Measurements from ENCODE around the gene CAPN3. TPM values are rescaled to one million over a fixed set of nuclear protein-coding genes. Genes with fewer than 3 reads are reported as not detected.

The CAPN3 gene
- total RNA-seq, 5 donors from 2014 or later (not counting 1 experiment from before 2014, with no cell fraction given): 13.4 to 19.8 (median 15.8) TPM

DNA sequence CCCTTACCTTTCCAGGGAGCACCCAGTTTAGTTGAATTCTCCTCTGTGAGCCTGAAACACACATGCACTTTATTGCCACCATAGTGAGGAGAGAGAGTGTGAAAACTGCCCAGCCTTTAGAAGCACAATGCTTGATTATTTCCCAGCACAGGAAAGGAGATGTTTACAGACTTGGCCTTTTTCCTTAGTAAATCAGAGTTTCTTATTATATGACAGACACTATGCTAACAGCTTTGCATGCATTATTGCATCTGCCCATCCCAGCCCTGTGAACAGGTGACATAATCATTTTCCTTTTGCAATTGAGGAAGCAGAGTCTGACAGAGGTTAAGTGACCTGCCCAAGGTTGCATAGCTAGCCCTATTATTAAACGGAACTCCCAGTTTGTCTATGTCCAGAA, 36.5 kb downstream of the CAPN3 start:
- Histone ChIP-seq H3K36me3 (ENCODE audit: control insufficient read depth in 2 of 2, extremely low read depth in 1 of 2, insufficient read depth in 1 of 2, low read length in 1 of 2) (peaks cover 0 to 5% of the 10 kb centered on the region in 2 donors), H3K9me3 (no peaks in the 10 kb centered on the region), H3K4me1 (ENCODE audit: control insufficient read depth in 1 of 2, extremely low read depth in 1 of 2, insufficient read depth in 2 of 2, low read length in 2 of 2) (no peaks in the 10 kb centered on the region), H3K27ac (ENCODE audit: low read length) (no peak overlapping the region), H3K27me3 (replicated peaks in 1 of 2; ENCODE audit: control insufficient read depth in 2 of 2, extremely low read depth in 1 of 2, insufficient read depth in 2 of 2, low read length in 1 of 2) (no peaks in the 10 kb centered on the region), H3K4me3 (ENCODE audit: control insufficient read depth in 1 of 2, extremely low read depth in 1 of 2, low read length in 1 of 2) (no peak overlapping the region)
- DNase-seq: no peak
- no peaks in the 10 kb centered on the region for H3K9me3 Mint-ChIP-seq
- H3K36me3 Mint-ChIP-seq: peaks cover 19% of the 10 kb centered on the region
- CTCF ChIA-PET: no interaction called here
- whole genome bisulfite sequencing (ENCODE audit: insufficient coverage): no CpG with 5 or more reads among the region's 1 CpG
- no peaks in the 10 kb centered on the region for H3K27me3 Mint-ChIP-seq
- POLR2A ChIA-PET: no interaction called here
- no peak overlapping the region for H3K27ac Mint-ChIP-seq
- H3K4me1 Mint-ChIP-seq: no peaks in the 10 kb centered on the region
- no peak for ATAC-seq (replicated peaks in 1 of 4)
- no peak overlapping the region for H3K4me3 Mint-ChIP-seq

DNA sequence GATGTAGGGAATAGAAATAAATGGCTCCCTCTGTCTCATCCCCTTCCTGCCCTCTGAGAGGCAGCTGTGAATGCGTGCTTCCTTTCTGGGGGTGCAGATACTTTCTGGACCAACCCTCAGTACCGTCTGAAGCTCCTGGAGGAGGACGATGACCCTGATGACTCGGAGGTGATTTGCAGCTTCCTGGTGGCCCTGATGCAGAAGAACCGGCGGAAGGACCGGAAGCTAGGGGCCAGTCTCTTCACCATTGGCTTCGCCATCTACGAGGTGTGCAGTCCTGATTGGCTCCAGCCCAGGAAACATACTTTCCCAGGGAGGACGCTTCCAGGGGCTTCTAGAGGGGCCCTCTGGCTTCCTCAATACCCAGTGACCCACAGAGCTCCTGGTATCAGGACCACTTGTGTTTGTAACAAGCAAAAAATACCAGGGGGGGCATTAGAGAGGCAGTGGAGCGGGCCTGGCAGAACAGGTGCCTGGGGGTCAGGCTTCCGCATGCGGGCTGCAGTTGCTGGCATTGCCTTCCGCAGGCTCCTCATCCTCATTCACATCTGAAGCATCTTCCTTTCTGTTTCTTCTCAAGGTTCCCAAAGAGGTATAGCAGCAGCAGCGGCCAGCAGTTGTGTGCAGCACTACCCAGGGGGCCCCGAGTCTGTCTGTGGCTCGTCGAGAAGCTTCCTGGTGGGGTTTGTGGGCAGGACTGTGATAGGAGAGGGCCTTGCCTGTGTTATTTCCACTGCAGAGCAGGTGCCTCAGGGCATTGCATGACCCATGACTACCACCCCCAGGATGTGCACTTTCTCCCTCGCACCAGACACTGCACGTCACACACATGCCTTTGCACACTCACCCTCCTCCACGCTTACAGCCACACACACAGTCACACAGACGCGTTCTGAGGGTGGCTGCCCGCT, 42.5 kb downstream of the CAPN3 start:
- peaks cover 30% of the 10 kb centered on the region for H3K36me3 Mint-ChIP-seq
- ATAC-seq (replicated peaks in 1 of 4): peak in 2 of 4 experiments; percentile 14 to 64
- WGBS (ENCODE audit: insufficient coverage): 57% methylated on average over 12 of the region's 24 CpGs
- peak overlapping the region; percentile 47 for H3K27ac ChIP-seq (ENCODE audit: low read length)
- CTCF ChIA-PET: no interaction called here
- H3K4me3 ChIP-seq (ENCODE audit: control insufficient read depth in 1 of 2, extremely low read depth in 1 of 2, low read length in 1 of 2): peak overlapping the region in 1 of 2 donors; percentile 62
- DNase-seq: peak in 2 of 35 experiments; percentile 9 to 27
- peaks cover 0 to 14% of the 10 kb centered on the region in 2 experiments for H3K4me1 ChIP-seq (ENCODE audit: control insufficient read depth in 1 of 2, extremely low read depth in 1 of 2, insufficient read depth in 2 of 2, low read length in 2 of 2)
- H3K27me3 Mint-ChIP-seq: no peaks in the 10 kb centered on the region
- POLR2A ChIA-PET: interaction anchor here in 1 of 2 donors (0.6 kb wide), 1 partner anchor 123 kb away, joined by 5 read pairs; no protein-coding TSS in a partner anchor
- H3K4me3 Mint-ChIP-seq: peak overlapping the region in 2 of 3 donors; percentile 34 to 39
- no peaks in the 10 kb centered on the region for H3K9me3 ChIP-seq
- peaks cover 0 to 7% of the 10 kb centered on the region in 2 donors for H3K36me3 ChIP-seq (ENCODE audit: control insufficient read depth in 2 of 2, extremely low read depth in 1 of 2, insufficient read depth in 1 of 2, low read length in 1 of 2)
- peaks cover 0 to 10% (median 3%) of the 10 kb centered on the region in 3 donors for H3K4me1 Mint-ChIP-seq
- no peak overlapping the region for H3K27ac Mint-ChIP-seq
- no peaks in the 10 kb centered on the region for H3K27me3 ChIP-seq (replicated peaks in 1 of 2; ENCODE audit: control insufficient read depth in 2 of 2, extremely low read depth in 1 of 2, insufficient read depth in 2 of 2, low read length in 1 of 2)
- no peaks in the 10 kb centered on the region for H3K9me3 Mint-ChIP-seq

DNA sequence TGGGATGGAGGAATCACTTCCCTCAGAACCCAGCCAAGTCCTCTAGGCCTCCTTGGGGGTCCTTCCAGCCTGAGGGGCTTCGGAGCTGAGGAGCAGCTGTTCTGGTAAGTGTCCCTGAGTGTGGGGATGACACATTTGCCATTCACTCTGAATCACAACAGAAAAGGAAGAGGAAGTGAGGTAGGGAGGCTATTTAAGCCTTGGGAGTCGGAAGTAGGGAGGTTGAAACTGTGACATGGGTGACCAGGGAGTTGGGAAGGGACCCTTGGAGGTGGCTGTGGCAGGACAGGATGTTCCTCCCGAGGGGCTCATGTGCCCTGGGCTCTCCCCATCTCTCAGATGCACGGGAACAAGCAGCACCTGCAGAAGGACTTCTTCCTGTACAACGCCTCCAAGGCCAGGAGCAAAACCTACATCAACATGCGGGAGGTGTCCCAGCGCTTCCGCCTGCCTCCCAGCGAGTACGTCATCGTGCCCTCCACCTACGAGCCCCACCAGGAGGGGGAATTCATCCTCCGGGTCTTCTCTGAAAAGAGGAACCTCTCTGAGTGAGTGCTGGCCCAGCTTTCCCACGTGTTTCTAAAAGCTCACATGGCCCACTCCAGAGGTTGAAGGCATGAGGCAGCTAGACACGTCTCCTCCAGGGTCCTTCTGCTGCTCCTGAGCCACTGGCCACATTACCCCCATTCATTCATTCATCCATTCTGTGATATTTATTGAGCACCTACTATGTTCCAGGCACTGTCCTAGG, 43.3 kb downstream of the CAPN3 start:
- Mint-ChIP-seq H3K27me3 (no peaks in the 10 kb centered on the region), H3K27ac (peak overlapping the region in 1 of 2 donors; percentile 1), H3K36me3 (peaks cover 30% of the 10 kb centered on the region), H3K9me3 (no peaks in the 10 kb centered on the region), H3K4me1 (peaks cover 0 to 10% (median 3%) of the 10 kb centered on the region in 3 donors), H3K4me3 (no peak overlapping the region)
- no peak overlapping the region for H3K4me3 ChIP-seq (ENCODE audit: control insufficient read depth in 1 of 2, extremely low read depth in 1 of 2, low read length in 1 of 2)
- ChIA-PET POLR2A (no interaction called here), CTCF (no interaction called here)
- H3K27me3 ChIP-seq (replicated peaks in 1 of 2; ENCODE audit: control insufficient read depth in 2 of 2, extremely low read depth in 1 of 2, insufficient read depth in 2 of 2, low read length in 1 of 2): no peaks in the 10 kb centered on the region
- DNase-seq (no peak), ATAC-seq (replicated peaks in 1 of 4) (no peak)
- no peaks in the 10 kb centered on the region for H3K9me3 ChIP-seq
- peaks cover 0 to 7% of the 10 kb centered on the region in 2 donors for H3K36me3 ChIP-seq (ENCODE audit: control insufficient read depth in 2 of 2, extremely low read depth in 1 of 2, insufficient read depth in 1 of 2, low read length in 1 of 2)
- peaks cover 0 to 14% of the 10 kb centered on the region in 2 experiments for H3K4me1 ChIP-seq (ENCODE audit: control insufficient read depth in 1 of 2, extremely low read depth in 1 of 2, insufficient read depth in 2 of 2, low read length in 2 of 2)
- 94% methylated on average over 11 of the region's 15 CpGs for WGBS (ENCODE audit: insufficient coverage)
- H3K27ac ChIP-seq (ENCODE audit: low read length): peak overlapping the region; percentile 47

DNA sequence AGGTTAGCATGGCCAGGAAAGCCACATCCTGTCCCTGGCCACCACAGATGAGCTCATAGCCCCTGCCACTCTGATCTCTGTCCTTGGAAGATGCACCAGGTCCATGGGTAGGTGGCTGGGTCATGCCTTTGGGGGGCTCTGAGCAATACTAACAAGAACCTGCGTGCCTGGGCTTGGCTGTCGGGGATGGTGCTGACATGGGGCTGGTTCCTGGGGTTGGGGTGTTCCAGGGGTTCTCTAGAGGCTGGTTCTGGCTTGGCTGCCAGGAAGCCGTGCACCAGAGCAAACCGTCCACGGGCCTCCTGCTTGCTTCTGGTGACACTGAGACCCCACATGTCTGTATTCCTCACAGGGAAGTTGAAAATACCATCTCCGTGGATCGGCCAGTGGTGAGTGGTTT, 44.1 kb downstream of the CAPN3 start:
- ATAC-seq (replicated peaks in 1 of 4): no peak
- Mint-ChIP-seq H3K9me3 (no peaks in the 10 kb centered on the region), H3K36me3 (peaks cover 30% of the 10 kb centered on the region), H3K27ac (no peak overlapping the region), H3K4me3 (no peak overlapping the region), H3K4me1 (peaks cover 0 to 10% (median 3%) of the 10 kb centered on the region in 3 donors), H3K27me3 (no peaks in the 10 kb centered on the region)
- ChIA-PET POLR2A (no interaction called here), CTCF (no interaction called here)
- Histone ChIP-seq H3K27ac (ENCODE audit: low read length) (no peak overlapping the region), H3K27me3 (replicated peaks in 1 of 2; ENCODE audit: control insufficient read depth in 2 of 2, extremely low read depth in 1 of 2, insufficient read depth in 2 of 2, low read length in 1 of 2) (no peaks in the 10 kb centered on the region), H3K4me1 (ENCODE audit: control insufficient read depth in 1 of 2, extremely low read depth in 1 of 2, insufficient read depth in 2 of 2, low read length in 2 of 2) (peaks cover 0 to 14% of the 10 kb centered on the region in 2 experiments), H3K36me3 (ENCODE audit: control insufficient read depth in 2 of 2, extremely low read depth in 1 of 2, insufficient read depth in 1 of 2, low read length in 1 of 2) (peaks cover 0 to 7% of the 10 kb centered on the region in 2 donors), H3K9me3 (no peaks in the 10 kb centered on the region), H3K4me3 (ENCODE audit: control insufficient read depth in 1 of 2, extremely low read depth in 1 of 2, low read length in 1 of 2) (no peak overlapping the region)
- 94% methylated on average over 4 of the region's 7 CpGs for WGBS (ENCODE audit: insufficient coverage)
- no peak for DNase-seq

DNA sequence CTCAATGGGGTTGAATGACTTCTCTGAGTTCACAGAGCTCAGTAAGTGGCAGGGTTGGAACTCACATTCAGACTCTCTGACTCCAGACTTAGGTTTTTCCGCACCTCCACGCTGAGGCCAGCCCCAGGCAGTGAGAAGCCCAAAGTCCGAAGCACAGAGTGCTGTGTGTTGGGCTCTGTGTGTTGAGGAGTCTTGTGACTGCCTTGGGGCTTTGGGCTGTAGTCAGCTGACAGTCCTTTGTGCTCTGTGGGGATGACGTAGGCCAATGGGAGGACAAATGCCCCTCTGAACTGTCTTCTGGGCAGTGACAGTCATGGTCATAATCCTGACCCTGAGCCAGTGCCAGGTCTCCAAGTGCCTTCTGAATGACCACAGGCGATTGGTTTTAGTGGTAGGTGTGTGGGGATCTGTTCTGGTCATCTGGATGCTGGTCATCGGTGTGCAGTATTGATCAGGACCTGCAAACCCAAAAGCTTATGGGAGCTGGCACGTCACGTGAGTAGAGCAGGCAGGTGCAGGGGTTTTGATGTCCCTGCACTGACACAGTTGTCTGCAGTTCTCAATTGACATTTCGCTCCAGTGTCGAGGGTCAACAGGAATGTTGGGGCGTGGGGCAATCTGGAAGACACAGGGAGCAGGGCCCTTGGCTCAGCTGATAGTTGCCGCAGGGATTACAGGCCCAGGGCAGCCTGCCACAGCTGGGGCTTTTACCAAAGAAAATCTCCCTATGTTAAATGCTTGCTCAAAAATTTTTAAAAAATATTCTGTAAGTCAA, 45.3 kb downstream of the CAPN3 start:
- DNase-seq (no peak), ATAC-seq (replicated peaks in 1 of 4) (no peak)
- no peak overlapping the region for H3K4me3 ChIP-seq (ENCODE audit: control insufficient read depth in 1 of 2, extremely low read depth in 1 of 2, low read length in 1 of 2)
- peaks cover 0 to 3% of the 10 kb centered on the region in 2 donors for H3K36me3 ChIP-seq (ENCODE audit: control insufficient read depth in 2 of 2, extremely low read depth in 1 of 2, insufficient read depth in 1 of 2, low read length in 1 of 2)
- H3K9me3 ChIP-seq: no peaks in the 10 kb centered on the region
- H3K27ac ChIP-seq (ENCODE audit: low read length): no peak overlapping the region
- no peaks in the 10 kb centered on the region for H3K27me3 ChIP-seq (replicated peaks in 1 of 2; ENCODE audit: control insufficient read depth in 2 of 2, extremely low read depth in 1 of 2, insufficient read depth in 2 of 2, low read length in 1 of 2)
- Mint-ChIP-seq H3K9me3 (no peaks in the 10 kb centered on the region), H3K4me1 (peaks cover 0 to 10% (median 3%) of the 10 kb centered on the region in 3 donors), H3K4me3 (no peak overlapping the region), H3K27me3 (no peaks in the 10 kb centered on the region), H3K36me3 (peaks cover 22% of the 10 kb centered on the region), H3K27ac (no peak overlapping the region)
- H3K4me1 ChIP-seq (ENCODE audit: control insufficient read depth in 1 of 2, extremely low read depth in 1 of 2, insufficient read depth in 2 of 2, low read length in 2 of 2): peaks cover 0 to 14% of the 10 kb centered on the region in 2 experiments
- POLR2A ChIA-PET: no interaction called here
- CTCF ChIA-PET: no interaction called here
- 91% methylated on average over 8 of the region's 12 CpGs for WGBS (ENCODE audit: insufficient coverage)

All from T-cell (primary cell).